Muscle layer of duodenum (tissue), 2 donors: ENCODE results near the gene GAB1.

Experiments
- H3K27ac ChIP-seq: one replicate; pipeline ENCODE4 v1.7.0; 2013; ENCODE audit warnings: mild to moderate bottlenecking, low read length
- H3K27me3 ChIP-seq: one replicate; pipeline ENCODE4 v1.7.0; 2013; ENCODE audit warnings: low read depth, mild to moderate bottlenecking, control low read depth, low read length
- H3K36me3 ChIP-seq, 2 donors: one replicate each; pipeline ENCODE4 v1.7.0; 2013; ENCODE audit warnings: low read length in 2 of 2, control low read depth in 1 of 2, mild to moderate bottlenecking in 1 of 2; ENCODE audit not compliant: insufficient read depth in 2 of 2, control insufficient read depth in 1 of 2
- H3K4me1 ChIP-seq, 2 donors: one replicate each; pipeline ENCODE4 v1.7.0; 2013; ENCODE audit warnings: low read length in 2 of 2, mild to moderate bottlenecking in 2 of 2, control low read depth in 1 of 2, moderate library complexity in 1 of 2; ENCODE audit not compliant: insufficient read depth in 2 of 2, control insufficient read depth in 1 of 2
- H3K4me3 ChIP-seq, 2 donors: one replicate each; pipeline ENCODE4 v1.7.0; 2013; ENCODE audit warnings: low read length in 2 of 2, low read depth in 1 of 2, mild to moderate bottlenecking in 1 of 2
- H3K9me3 ChIP-seq, 2 donors: one replicate each; pipeline ENCODE4 v1.7.0; 2013; ENCODE audit warnings: low read length in 2 of 2, control low read depth in 1 of 2, mild to moderate bottlenecking in 1 of 2; ENCODE audit not compliant: control insufficient read depth in 1 of 2
- donor health status: healthy.

The GAB1 gene

GRCh38 chr4:143359644-143360193 lies 23.0 kb downstream of the GAB1 start:
- Histone ChIP-seq H3K27me3 (no peaks in the 10 kb centered on the region), H3K36me3 (no peaks in the 10 kb centered on the region), H3K4me3 (peak overlapping the region in 1 of 2 donors; percentile 35), H3K4me1 (peaks cover 43 to 74% of the 10 kb centered on the region in 2 donors), H3K9me3 (no peaks in the 10 kb centered on the region), H3K27ac (peak overlapping the region; percentile 84)

- no peaks in the 10 kb centered on the region for H3K9me3 ChIP-seq
- H3K4me1 ChIP-seq: peaks cover 32 to 67% of the 10 kb centered on the region in 2 donors
- H3K36me3 ChIP-seq: no peaks in the 10 kb centered on the region
- H3K4me3 ChIP-seq: no peak overlapping the region
- no peaks in the 10 kb centered on the region for H3K27me3 ChIP-seq
- peak overlapping the region; percentile 25 for H3K27ac ChIP-seq
Observed at GRCh38 chr4:143360838-143361625, 24.4 kb downstream of the GAB1 start.

- Histone ChIP-seq H3K9me3 (no peaks in the 10 kb centered on the region), H3K4me3 (no peak overlapping the region), H3K4me1 (peaks cover 20 to 53% of the 10 kb centered on the region in 2 donors), H3K27me3 (no peaks in the 10 kb centered on the region), H3K36me3 (no peaks in the 10 kb centered on the region), H3K27ac (no peak overlapping the region)
Observed at GRCh38 chr4:143362349-143363046, 25.8 kb downstream of the GAB1 start.

- H3K36me3 ChIP-seq: no peaks in the 10 kb centered on the region
- peaks cover 19 to 52% of the 10 kb centered on the region in 2 donors for H3K4me1 ChIP-seq
- H3K27me3 ChIP-seq: no peaks in the 10 kb centered on the region
- no peaks in the 10 kb centered on the region for H3K9me3 ChIP-seq
- H3K27ac ChIP-seq: no peak overlapping the region
- H3K4me3 ChIP-seq: no peak overlapping the region
Observed at GRCh38 chr4:143363332-143363731, 26.7 kb downstream of the GAB1 start.

- no peak overlapping the region for H3K27ac ChIP-seq
- no peaks in the 10 kb centered on the region for H3K9me3 ChIP-seq
- peaks cover 19 to 45% of the 10 kb centered on the region in 2 donors for H3K4me1 ChIP-seq
- H3K27me3 ChIP-seq: no peaks in the 10 kb centered on the region
- no peak overlapping the region for H3K4me3 ChIP-seq
- no peaks in the 10 kb centered on the region for H3K36me3 ChIP-seq
Observed at GRCh38 chr4:143364063-143364462, 27.4 kb downstream of the GAB1 start.

- Histone ChIP-seq H3K4me3 (no peak overlapping the region), H3K9me3 (no peaks in the 10 kb centered on the region), H3K27ac (no peak overlapping the region), H3K27me3 (no peaks in the 10 kb centered on the region), H3K36me3 (no peaks in the 10 kb centered on the region), H3K4me1 (peaks cover 0 to 31% of the 10 kb centered on the region in 2 donors)
Observed at GRCh38 chr4:143367863-143368262, 31.2 kb downstream of the GAB1 start.

GRCh38 chr4:143369552-143369951 lies 32.9 kb downstream of the GAB1 start:
- Histone ChIP-seq H3K4me3 (no peak overlapping the region), H3K9me3 (no peaks in the 10 kb centered on the region), H3K27me3 (no peaks in the 10 kb centered on the region), H3K27ac (no peak overlapping the region), H3K4me1 (peaks cover 0 to 30% of the 10 kb centered on the region in 2 donors), H3K36me3 (no peaks in the 10 kb centered on the region)

GRCh38 chr4:143372093-143372915 lies 35.6 kb downstream of the GAB1 start:
- no peaks in the 10 kb centered on the region for H3K27me3 ChIP-seq
- no peaks in the 10 kb centered on the region for H3K9me3 ChIP-seq
- H3K27ac ChIP-seq: no peak overlapping the region
- no peaks in the 10 kb centered on the region for H3K36me3 ChIP-seq
- peaks cover 9 to 52% of the 10 kb centered on the region in 2 donors for H3K4me1 ChIP-seq
- H3K4me3 ChIP-seq: no peak overlapping the region

GRCh38 chr4:143374255-143374654 lies 37.6 kb downstream of the GAB1 start:
- Histone ChIP-seq H3K27ac (no peak overlapping the region), H3K36me3 (no peaks in the 10 kb centered on the region), H3K27me3 (no peaks in the 10 kb centered on the region), H3K4me1 (peaks cover 12 to 69% of the 10 kb centered on the region in 2 donors), H3K4me3 (no peak overlapping the region), H3K9me3 (no peaks in the 10 kb centered on the region)

GRCh38 chr4:143374771-143375170 lies 38.1 kb downstream of the GAB1 start:
- no peaks in the 10 kb centered on the region for H3K36me3 ChIP-seq
- H3K27ac ChIP-seq: no peak overlapping the region
- peaks cover 12 to 69% of the 10 kb centered on the region in 2 donors for H3K4me1 ChIP-seq
- no peaks in the 10 kb centered on the region for H3K27me3 ChIP-seq
- H3K4me3 ChIP-seq: no peak overlapping the region
- no peaks in the 10 kb centered on the region for H3K9me3 ChIP-seq
